Gastroesophageal sphincter (tissue), 3 donors: ENCODE data around the gene CLDN18.

Experiments used
- CTCF ChIP-seq, 4 experiments: fragments of 200-600 bp in 2 of 4; fragments of 450-650 bp in 2 of 4; sonication (generic) in 1 of 4; IDR thresholded peaks; one replicate each; pipeline ENCODE4 v1.5.1; 2017 to 2019; ENCODE audit warnings: antibody characterized with exemption in 4 of 4, mild to moderate bottlenecking in 2 of 4, moderate library complexity in 2 of 4
- EP300 ChIP-seq: sonication (generic); formaldehyde crosslinking; IDR thresholded peaks from one replicate; pipeline ENCODE4 v1.6.1; 2017; ENCODE audit warnings: antibody characterized with exemption, mild to moderate bottlenecking
- POLR2A ChIP-seq, 2 donors: fragments of 450-650 bp; IDR thresholded peaks; one replicate each; pipeline ENCODE4 v1.6.1; 2017; ENCODE audit warnings: antibody characterized with exemption in 2 of 2, mild to moderate bottlenecking in 2 of 2, moderate library complexity in 1 of 2
- POLR2AphosphoS5 ChIP-seq: sonication (generic); formaldehyde crosslinking; IDR thresholded peaks from one replicate; pipeline ENCODE4 v1.6.1; 2017; ENCODE audit warnings: antibody characterized with exemption

- no peak for TF ChIP-seq POLR2A (IDR thresholded peaks at IDR 0.05)
- no peak for TF ChIP-seq POLR2AphosphoS5
- no peak for TF ChIP-seq CTCF (IDR thresholded peaks at IDR 0.05)
- no peak for TF ChIP-seq EP300
Measured at GRCh38 chr3:138034918-138035317, 25.0 kb downstream of the CLDN18 start.
